ENCODE measurements around the gene COLEC11.
"Not testable (repeated sequence)": the region's sequence is repeated elsewhere in the genome, so short reads cannot be mapped to it uniquely, and the experiment has no call there.

COLEC11 gene

DNA sequence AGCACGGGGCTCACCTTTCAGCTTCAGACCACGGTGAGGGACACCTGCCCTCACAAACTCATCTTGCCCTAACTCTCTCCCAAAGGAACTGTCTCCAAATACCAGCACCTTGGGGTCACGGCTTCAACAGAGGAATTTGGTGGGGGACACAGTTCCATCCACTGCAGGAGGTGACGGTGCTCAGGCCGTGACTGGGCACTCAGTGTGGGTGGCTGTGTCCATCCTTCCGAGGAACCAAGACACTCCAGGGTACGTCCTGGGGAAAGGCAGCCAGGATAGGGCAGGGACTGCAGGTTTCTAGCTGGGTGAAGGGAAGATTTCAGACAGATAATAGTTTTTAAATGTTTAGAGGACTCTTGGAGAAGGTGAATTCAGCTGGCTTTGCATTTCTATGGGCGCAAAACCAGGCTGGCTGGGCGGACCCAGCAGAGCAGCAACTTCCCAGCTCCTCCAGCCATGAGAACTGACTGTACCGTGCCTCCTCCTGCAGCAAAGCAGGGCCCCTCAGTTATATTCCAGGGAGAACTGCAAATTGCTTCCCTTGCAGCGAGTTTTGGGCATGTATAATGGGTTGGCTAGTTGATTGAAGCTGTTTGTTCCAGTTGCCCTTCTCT is 39.2 kb downstream of the COLEC11 start:
- Mint-ChIP-seq H3K9me3 (no peaks in the 10 kb centered on the region), H3K36me3 (no peaks in the 10 kb centered on the region), H3K27ac (no peak overlapping the region), H3K4me1 (peaks cover 8% of the 10 kb centered on the region), H3K4me3 (no peak overlapping the region)
- no peak for DNase-seq (ENCODE audit: low spot score in 2 of 2)
- no peak for ATAC-seq

DNA sequence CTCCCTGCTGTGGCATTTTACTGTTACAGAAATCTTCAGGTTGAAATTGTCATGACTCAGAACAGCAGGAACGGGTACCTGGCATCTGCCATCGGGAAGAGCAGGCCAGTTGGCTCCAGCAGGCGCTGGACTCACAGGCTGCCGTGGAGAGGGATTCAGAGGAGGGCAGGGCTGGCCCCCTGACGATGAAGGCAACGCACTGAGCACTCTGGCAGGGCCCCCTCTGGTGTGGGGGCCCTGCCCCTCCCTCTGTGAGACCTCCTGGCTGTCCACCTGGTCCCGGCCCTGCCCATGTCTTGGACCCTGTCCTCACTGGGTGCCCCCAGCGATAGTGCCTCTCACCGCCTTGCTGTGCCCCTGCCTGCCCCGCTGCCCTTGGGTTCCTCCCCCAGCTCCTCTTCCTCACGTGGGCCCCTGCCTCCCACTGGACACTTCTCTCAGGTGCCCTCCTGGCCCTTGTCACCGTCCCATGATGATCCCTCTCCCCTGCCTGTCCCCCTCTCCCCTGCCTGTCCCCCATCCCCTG is 39.7 kb downstream of the COLEC11 start:
- no peak overlapping the region for H3K27ac Mint-ChIP-seq
- no peak for DNase-seq (ENCODE audit: low spot score in 2 of 2)
- H3K9me3 Mint-ChIP-seq: no peaks in the 10 kb centered on the region
- no peaks in the 10 kb centered on the region for H3K36me3 Mint-ChIP-seq
- no peak for ATAC-seq
- H3K4me3 Mint-ChIP-seq: no peak overlapping the region
- peaks cover 8% of the 10 kb centered on the region for H3K4me1 Mint-ChIP-seq

DNA sequence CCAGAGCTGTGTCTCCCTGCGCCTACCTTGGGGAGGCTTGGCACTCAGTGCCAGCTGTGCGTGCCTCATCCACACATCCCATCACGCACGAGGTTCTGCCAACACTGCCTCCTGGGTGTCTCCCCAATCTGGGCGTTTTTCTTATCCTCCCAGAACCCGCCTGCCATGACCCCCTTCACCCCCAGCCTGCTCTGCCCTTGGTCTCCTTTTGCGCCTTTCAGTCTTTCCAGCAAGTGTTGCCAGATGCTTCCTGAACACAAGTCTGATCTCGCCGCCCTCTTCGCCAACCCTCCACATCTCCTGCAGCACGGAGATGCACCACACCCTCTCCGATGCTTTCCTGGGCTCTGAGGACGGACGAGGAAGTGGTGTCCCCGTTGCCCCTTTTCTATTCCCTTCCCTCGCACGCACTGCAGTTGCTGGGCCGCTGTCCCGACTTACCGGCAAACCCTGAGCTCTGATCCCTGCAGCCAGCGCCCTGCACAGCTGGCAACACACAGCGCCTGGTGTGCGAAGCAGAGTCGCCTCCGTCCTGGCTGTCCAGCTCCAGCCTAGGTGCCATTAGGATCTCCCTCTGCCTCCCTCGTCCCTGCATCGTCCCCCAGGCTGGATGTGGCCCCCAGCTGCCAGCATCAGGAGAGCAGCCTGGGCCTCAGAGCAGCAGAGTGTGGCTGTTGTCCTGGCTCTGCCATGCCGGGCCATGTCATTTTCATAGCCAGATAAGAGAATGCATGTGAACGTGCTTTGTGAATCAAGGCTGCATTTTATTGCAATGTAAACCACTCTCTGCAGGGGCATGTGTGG is 40.5 kb downstream of the COLEC11 start:
- Mint-ChIP-seq H3K4me3 (no peak overlapping the region), H3K9me3 (no peaks in the 10 kb centered on the region), H3K4me1 (peaks cover 8% of the 10 kb centered on the region), H3K36me3 (no peaks in the 10 kb centered on the region), H3K27ac (no peak overlapping the region)
- DNase-seq (ENCODE audit: low spot score in 2 of 2) (no peak), ATAC-seq (no peak)

DNA sequence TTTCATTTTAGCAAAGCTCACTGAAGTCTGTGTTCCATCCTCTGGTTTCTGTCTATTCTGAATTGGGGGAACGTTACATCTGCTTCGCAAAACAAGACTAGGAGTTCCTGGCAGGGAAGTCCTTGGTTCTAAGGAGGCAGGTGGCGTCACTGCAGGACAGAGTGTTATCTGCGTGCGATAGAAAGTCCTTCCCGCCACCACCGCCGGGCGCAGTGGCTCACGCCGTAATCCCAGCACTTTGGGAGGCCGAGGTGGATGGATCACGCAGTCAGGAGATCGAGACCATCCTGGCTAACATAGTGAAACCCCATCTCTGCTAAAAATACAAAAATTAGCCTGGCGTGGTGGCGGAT is 41.0 kb downstream of the COLEC11 start:
- not testable (repeated sequence) for ATAC-seq

DNA sequence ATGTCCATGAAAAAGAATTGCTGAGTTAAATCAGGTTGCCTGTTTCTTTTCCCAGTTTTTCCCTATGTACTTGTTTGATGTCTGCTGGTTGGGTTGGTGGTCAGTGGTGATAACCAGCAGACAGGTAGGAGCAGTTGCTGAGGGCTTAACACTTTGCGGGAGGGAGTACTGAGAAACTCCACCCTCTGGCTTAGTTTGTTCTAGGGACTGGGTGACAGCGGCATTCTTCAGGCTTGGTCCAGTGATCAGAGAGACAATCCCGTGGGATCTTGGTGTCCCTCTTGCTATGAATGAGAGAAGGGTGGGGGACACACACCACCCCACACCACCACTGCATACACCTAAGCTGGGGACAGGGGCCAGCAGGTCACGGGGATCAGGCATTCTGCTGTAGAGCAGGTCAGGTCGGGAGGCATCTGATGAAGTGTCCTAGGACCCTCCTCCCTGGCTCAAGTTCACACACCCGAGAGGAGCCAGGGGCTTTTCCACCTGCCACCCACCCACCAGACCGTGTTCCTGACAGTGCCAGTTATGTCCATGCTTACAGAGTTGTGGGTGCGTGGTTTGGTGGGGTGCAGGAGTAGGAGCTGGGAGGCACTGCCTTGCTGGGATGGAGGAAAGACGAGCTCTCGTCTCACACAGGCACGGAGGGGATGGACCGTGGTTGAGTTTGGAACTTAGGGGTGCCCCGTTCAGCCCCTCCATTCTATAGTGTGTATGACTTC is 41.8 kb downstream of the COLEC11 start:
- Mint-ChIP-seq H3K4me3 (no peak overlapping the region), H3K36me3 (no peaks in the 10 kb centered on the region), H3K4me1 (peaks cover 8% of the 10 kb centered on the region), H3K9me3 (no peaks in the 10 kb centered on the region), H3K27ac (no peak overlapping the region)
- ATAC-seq (no peak), DNase-seq (ENCODE audit: low spot score in 2 of 2) (no peak)

More for the DNA sequence above, 41.0 kb downstream of the COLEC11 start:
- not testable (repeated sequence) for H3K4me1 Mint-ChIP-seq; DNase-seq (ENCODE audit: low spot score in 2 of 2); H3K4me3 Mint-ChIP-seq; H3K9me3 Mint-ChIP-seq; H3K27ac Mint-ChIP-seq; H3K36me3 Mint-ChIP-seq

DNA sequence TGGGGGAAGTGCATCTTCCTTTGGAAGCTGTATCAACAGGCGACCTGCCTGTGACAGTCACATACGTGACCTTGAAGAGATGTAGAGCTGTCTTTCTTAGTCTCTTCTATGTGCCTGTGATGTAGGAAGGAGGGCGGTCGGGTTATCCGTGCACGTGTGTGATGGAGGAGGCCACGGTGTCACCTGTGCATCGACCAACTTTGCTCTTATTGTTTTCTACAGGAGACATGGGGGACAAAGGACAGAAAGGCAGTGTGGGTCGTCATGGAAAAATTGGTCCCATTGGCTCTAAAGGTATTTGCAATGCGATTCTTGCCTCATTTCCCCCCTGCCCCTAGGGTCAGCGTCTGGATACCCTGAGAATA is 42.4 kb downstream of the COLEC11 start:
- Mint-ChIP-seq H3K36me3 (no peaks in the 10 kb centered on the region), H3K4me3 (no peak overlapping the region), H3K4me1 (peaks cover 8% of the 10 kb centered on the region), H3K9me3 (no peaks in the 10 kb centered on the region), H3K27ac (no peak overlapping the region)
- DNase-seq (ENCODE audit: low spot score in 2 of 2): no peak
- no peak for ATAC-seq

DNA sequence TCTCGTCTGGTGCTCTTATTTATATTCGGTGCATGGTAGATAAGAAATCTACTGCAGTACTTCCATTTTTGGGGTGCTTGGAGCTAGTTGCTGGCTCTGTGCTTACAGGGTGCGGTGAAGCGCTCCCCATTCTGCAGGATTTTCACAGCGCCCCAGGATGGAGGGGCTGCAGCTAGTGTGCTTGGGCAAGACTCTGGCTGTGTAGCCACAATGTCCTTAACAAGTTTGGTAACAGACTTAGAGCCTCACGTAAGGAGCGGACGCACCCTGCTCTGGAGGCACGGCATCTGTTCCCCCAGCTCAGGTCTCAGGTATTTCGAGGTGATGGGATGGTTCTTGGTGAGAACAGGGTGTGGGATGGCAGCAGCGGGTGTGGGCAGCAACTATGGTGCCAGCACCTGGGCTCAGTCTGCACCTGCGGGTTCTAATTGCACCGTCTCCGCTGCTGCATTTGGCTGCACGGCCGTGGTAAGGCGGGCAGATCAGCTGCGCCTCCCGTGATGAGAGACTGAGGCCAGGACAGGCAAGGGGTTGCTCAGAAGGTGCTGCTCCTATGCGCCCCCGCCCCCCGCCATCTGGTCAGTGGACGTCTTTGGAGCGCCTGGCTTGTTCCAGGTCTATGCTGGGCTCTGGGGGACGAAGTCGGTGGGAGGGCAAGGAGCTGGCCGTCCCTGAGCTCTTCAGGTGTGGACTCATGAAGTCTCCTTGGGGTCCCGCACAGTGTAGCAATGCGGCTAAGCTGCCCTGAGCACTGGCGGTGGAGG is 43.0 kb downstream of the COLEC11 start:
- ATAC-seq (no peak), DNase-seq (ENCODE audit: low spot score in 2 of 2) (no peak)
- Mint-ChIP-seq H3K4me3 (no peak overlapping the region), H3K4me1 (peaks cover 8% of the 10 kb centered on the region), H3K36me3 (no peaks in the 10 kb centered on the region), H3K27ac (no peak overlapping the region), H3K9me3 (no peaks in the 10 kb centered on the region)

DNA sequence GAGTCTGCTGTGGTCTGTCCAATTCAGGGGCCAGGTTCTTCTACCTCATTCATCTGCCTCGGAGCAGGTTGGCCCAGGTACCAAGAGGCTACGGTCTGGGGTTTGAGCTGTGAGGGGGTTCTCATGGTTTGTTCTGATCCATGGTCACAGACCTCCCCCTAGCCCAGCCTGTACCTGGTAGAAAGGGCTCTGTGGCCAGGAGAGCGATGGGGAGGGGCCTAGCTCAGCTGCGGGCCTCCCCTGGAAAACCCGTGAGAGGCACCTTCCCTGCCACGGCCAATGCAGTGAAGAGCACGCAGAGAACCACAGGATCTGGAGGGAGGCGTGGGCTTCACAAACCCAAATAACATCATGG is 43.5 kb downstream of the COLEC11 start:
- Mint-ChIP-seq H3K4me1 (peaks cover 8% of the 10 kb centered on the region), H3K27ac (no peak overlapping the region), H3K4me3 (no peak overlapping the region), H3K36me3 (no peaks in the 10 kb centered on the region), H3K9me3 (no peaks in the 10 kb centered on the region)
- DNase-seq (ENCODE audit: low spot score in 2 of 2) (no peak), ATAC-seq (no peak)

DNA sequence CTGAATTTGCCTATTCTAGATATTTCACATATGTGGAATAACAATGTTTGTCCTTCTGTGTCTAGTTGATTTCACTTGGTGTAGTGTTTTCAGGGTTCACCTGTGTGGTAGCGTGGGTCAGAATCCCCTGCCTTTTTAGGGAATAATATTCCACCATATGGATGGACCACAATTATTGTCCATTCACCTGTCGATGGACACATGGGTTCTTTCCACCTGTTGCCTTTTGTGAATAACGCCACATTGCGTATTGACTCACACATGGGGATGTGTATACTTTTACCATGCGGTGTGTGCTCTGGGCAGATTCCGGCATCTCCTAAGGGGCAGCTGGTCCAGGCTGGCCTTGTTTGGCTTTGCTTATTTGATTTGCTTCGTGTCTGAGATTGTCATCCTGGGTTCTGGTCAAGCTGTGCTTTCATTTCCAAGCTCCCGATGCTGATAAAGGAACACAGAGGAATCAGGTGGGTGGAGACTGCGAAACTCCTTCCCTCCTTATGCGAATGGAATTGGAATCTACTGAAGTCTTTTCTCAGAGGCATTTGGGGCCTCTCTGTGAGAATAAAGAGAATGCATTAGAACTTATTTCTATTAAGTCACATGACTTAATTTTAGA is 44.2 kb downstream of the COLEC11 start:
- peaks cover 8% of the 10 kb centered on the region for H3K4me1 Mint-ChIP-seq
- no peak for ATAC-seq

DNA sequence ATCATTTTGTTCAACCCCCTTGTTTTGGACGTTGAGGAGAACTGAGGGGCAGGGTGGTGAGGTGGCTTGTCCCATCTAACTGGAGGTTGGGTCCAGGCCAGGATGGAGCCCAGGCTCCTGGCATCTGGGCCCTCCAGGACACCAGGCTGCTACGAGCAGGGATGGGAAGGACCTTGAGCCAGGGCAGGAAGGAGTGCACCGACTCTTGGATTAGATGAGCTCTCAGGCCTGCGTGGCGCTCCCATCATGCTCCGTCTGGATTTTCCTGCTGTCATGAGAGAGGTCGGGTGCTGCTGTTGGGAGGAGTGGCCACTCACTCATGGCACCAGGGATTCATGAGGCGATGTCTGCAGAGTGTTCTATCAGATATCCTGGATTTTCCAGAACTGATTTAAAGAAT is 44.7 kb downstream of the COLEC11 start:
- H3K27ac Mint-ChIP-seq: no peak overlapping the region
- no peak for DNase-seq (ENCODE audit: low spot score in 2 of 2)
- no peaks in the 10 kb centered on the region for H3K9me3 Mint-ChIP-seq
- peaks cover 8% of the 10 kb centered on the region for H3K4me1 Mint-ChIP-seq
- no peak overlapping the region for H3K4me3 Mint-ChIP-seq
- H3K36me3 Mint-ChIP-seq: no peaks in the 10 kb centered on the region
- no peak for ATAC-seq

More for the DNA sequence above, 44.2 kb downstream of the COLEC11 start:
- H3K36me3 Mint-ChIP-seq: no peaks in the 10 kb centered on the region
- H3K9me3 Mint-ChIP-seq: no peaks in the 10 kb centered on the region
- no peak overlapping the region for H3K27ac Mint-ChIP-seq
- H3K4me3 Mint-ChIP-seq: no peak overlapping the region
- DNase-seq (ENCODE audit: low spot score in 2 of 2): no peak

DNA sequence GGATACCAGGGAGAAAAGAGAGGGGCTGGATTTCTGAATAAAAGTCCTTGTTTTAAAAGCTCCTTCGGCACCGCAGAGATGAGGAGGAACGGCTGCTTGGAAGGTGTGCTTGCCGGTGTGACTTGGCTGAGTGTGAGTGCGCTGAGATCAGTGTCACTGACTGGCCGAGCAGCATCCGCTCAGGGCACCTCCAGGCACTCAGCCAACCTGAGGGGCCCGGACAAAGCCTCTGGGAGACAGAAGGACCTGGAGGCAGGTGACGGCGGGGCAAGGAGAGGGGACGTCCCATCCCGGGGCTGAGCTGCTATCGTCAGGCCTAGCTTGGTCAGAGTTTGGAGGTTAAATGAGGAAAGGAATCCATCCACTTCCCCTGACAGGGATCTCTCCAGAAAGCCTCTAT is 46.3 kb downstream of the COLEC11 start:
- Mint-ChIP-seq H3K27ac (no peak overlapping the region), H3K36me3 (no peaks in the 10 kb centered on the region), H3K4me3 (no peak overlapping the region), H3K4me1 (no peaks in the 10 kb centered on the region), H3K9me3 (no peaks in the 10 kb centered on the region)
- DNase-seq (ENCODE audit: low spot score in 2 of 2): no peak
- ATAC-seq: no peak

DNA sequence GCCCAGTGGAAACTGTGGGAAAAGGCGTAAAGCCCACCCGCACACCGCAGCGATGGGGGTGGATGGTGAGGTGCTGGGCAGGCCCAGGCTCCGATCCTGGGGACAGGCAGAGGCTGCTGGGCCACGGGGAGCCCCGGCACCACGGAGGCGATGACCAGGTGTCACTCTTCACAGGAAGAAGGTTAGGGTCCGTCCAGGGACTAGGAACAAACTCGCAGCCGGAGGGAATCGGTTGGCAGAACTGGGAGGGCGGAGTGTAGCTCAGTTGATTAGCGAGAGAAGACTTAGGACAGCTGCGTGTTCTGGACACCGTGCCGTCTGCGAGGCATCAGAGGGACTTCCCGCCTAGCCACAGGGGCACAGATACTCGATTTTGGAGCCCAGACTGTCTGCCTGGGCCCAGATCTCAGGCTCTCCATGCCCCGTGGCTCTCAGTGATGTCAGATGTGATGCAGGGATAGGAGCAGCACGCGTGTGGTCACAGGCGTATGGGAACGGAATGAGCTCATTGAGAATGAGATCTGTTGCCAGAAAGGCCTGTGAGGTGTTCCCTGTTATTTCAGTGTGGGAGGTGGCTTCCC is 47.0 kb downstream of the COLEC11 start:
- H3K36me3 Mint-ChIP-seq: no peaks in the 10 kb centered on the region

DNA sequence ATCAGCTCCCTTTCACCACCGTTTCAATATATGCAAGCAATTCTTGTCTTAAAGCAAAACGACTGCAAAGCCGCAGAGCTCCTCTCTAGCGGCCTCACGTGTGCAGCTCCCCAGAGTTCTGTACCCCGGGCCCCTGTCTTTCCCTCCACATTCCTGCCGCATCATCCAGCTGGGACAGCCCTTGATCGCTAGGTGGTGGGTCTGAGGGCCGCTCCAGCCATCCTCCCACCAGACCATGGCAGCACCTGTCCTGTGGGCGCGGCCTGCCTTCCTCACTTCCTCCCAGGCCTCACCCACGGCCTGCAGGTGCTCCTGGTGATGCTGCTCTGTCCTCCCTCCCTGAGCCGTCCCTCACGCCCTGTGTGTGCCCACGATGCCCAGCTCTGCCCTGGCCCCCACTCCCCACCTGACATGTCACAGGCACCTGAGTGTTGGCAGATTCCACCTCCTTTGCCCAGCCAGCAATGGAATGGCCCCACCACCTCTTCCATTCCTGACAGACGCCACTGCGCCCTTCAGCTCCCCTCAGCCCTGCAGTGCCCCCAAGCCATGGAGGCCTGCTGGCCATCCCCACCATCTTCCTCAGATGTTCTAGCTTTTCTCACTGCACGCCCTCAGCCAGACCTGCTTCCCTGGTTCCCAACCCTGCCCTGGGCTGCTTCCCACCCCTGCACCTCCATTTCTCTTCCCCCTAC is 47.8 kb downstream of the COLEC11 start:
- H3K4me1 Mint-ChIP-seq: no peaks in the 10 kb centered on the region
- H3K36me3 Mint-ChIP-seq: no peaks in the 10 kb centered on the region
- H3K9me3 Mint-ChIP-seq: no peaks in the 10 kb centered on the region
- no peak for ATAC-seq
- H3K4me3 Mint-ChIP-seq: no peak overlapping the region
- no peak overlapping the region for H3K27ac Mint-ChIP-seq
- DNase-seq (ENCODE audit: low spot score in 2 of 2): no peak

More for the DNA sequence above, 47.0 kb downstream of the COLEC11 start:
- DNase-seq (ENCODE audit: low spot score in 2 of 2) (no peak), ATAC-seq (no peak)
- H3K27ac Mint-ChIP-seq: no peak overlapping the region
- H3K4me3 Mint-ChIP-seq: no peak overlapping the region
- H3K4me1 Mint-ChIP-seq: no peaks in the 10 kb centered on the region
- H3K9me3 Mint-ChIP-seq: no peaks in the 10 kb centered on the region
